ENCODE data around the gene DOCK1. TPM values are rescaled to one million over a fixed set of nuclear protein-coding genes. Genes with fewer than 3 reads are reported as not detected.

Gene DOCK1
- total RNA-seq, 4 donors from 2014 or later: 50.8 to 59.0 (median 53.6) TPM

DNA sequence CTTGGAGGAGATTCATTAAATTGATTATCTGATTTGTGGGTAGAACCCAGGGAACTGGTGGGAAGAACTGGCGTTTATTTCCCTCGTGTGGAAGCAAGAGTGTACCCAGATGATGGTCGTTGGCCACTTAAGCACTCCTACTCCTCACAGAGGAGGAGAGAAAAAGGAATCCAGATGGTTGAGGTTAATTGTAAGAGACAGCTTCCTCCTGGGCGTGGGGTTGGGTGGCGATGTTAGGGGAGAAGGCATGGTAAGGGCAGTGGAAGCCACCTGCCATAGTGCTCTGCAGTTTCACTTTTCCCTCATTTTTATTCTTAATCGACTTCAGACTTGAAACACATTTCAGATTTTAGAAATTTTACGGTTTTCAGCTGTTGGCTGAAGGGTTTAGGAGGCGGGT, 104.1 kb downstream of the DOCK1 start:
- WGBS, 2 donors (ENCODE audit: low coverage in 1 of 2): 85 to 91% methylated on average over 6 to 7 of the region's 8 CpGs
- TF ChIP-seq, protein P1, sequence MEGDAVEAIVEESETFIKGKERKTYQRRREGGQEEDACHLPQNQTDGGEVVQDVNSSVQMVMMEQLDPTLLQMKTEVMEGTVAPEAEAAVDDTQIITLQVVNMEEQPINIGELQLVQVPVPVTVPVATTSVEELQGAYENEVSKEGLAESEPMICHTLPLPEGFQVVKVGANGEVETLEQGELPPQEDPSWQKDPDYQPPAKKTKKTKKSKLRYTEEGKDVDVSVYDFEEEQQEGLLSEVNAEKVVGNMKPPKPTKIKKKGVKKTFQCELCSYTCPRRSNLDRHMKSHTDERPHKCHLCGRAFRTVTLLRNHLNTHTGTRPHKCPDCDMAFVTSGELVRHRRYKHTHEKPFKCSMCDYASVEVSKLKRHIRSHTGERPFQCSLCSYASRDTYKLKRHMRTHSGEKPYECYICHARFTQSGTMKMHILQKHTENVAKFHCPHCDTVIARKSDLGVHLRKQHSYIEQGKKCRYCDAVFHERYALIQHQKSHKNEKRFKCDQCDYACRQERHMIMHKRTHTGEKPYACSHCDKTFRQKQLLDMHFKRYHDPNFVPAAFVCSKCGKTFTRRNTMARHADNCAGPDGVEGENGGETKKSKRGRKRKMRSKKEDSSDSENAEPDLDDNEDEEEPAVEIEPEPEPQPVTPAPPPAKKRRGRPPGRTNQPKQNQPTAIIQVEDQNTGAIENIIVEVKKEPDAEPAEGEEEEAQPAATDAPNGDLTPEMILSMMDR (IDR thresholded peaks at IDR 0.05): no peak
- TF ChIP-seq POLR2A (IDR thresholded peaks at IDR 0.05) (no peak), EP300 (IDR thresholded peaks at IDR 0.05) (no peak), POLR2AphosphoS5 (IDR thresholded peaks at IDR 0.05) (no peak)
- Histone ChIP-seq H3K4me1 (peaks cover 0 to 21% (median 7%) of the 10 kb centered on the region in 3 donors), H3K9me3 (no peaks in the 10 kb centered on the region), H3K27me3 (no peaks in the 10 kb centered on the region), H3K36me3 (peaks cover 0 to 52% of the 10 kb centered on the region in 2 donors), H3K4me3 (no peak overlapping the region), H3K27ac (no peak overlapping the region)
- no peak for ATAC-seq

- Histone ChIP-seq H3K4me1 (peaks cover 0 to 21% (median 7%) of the 10 kb centered on the region in 3 donors), H3K4me3 (no peak overlapping the region), H3K27me3 (no peaks in the 10 kb centered on the region), H3K27ac (no peak overlapping the region), H3K36me3 (peaks cover 0 to 55% of the 10 kb centered on the region in 2 donors), H3K9me3 (no peaks in the 10 kb centered on the region)
- TF ChIP-seq, protein P1 (IDR thresholded peaks at IDR 0.05): no peak
- TF ChIP-seq EP300 (IDR thresholded peaks at IDR 0.05): no peak
- TF ChIP-seq POLR2AphosphoS5 (IDR thresholded peaks at IDR 0.05): no peak
- no peak for TF ChIP-seq POLR2A (IDR thresholded peaks at IDR 0.05)
- ATAC-seq: no peak
- WGBS, 2 donors (ENCODE audit: low coverage in 1 of 2): 57 to 67% methylated on average over 3 to 5 of the region's 5 CpGs
Measured at GRCh38 chr10:127011174-127011573, 105.9 kb downstream of the DOCK1 start.

DNA sequence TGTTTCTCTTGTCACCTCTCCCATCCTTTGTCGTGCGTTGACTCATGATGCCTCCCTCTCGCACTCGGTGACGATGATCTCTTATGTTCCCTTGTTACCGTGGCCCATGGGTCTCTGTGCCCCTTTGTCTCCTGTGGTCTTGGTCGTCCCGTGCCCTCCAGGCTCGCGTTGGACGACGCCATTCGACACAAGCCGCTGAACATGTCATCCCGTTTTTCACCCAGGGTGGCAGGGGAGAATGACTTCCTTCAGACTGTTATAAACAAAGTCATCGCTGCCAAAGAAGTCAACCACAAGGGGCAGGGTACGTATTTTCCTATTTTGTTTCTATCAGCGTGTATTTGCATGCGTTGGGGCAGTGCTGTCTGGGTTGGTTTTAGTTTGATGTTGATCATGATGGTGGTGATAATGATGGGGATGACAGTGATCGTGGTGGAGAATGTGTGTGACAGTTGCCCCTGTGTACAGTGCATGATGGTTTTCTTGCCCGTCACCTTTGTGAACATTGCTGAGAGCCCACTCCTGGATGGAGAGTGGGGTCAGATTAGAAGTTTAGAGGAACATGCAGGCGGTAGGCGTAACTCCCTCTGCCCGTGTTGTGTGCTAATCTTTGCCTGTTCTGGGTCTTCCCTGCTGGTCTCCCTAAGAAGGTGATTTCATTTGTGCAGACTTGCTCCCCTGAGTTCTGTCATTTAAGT, 107.0 kb downstream of the DOCK1 start:
- ATAC-seq: no peak
- TF ChIP-seq POLR2A (IDR thresholded peaks at IDR 0.05): no peak
- TF ChIP-seq, protein P1 (IDR thresholded peaks at IDR 0.05): no peak
- 73 to 81% methylated on average over 9 to 21 of the region's 24 CpGs for WGBS, 2 donors (ENCODE audit: low coverage in 1 of 2)
- Histone ChIP-seq H3K4me1 (peaks cover 0 to 21% (median 7%) of the 10 kb centered on the region in 3 donors), H3K36me3 (peaks cover 0 to 50% of the 10 kb centered on the region in 2 donors), H3K4me3 (no peak overlapping the region), H3K9me3 (no peaks in the 10 kb centered on the region), H3K27me3 (no peaks in the 10 kb centered on the region), H3K27ac (no peak overlapping the region)

DNA sequence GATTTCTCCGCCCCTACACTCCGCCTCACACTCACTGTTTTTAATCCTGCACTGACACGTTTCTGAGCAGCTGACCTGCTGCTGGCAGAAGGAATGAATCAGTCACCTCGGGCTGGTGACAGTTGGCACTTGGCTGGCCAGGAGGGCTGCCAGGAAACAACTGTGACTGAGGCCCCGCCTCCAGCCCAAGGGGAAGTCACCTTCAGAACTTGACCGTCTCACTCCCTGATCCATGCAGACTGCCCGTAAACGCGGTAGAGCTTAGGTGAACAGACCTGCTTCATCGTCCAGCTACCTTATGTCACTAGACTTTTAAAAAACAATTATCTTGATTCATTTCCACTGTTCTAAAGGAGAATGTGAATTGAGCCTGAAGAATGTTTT, 107.5 kb downstream of the DOCK1 start:
- ATAC-seq: peak; percentile 71
- peaks cover 0 to 21% (median 7%) of the 10 kb centered on the region in 3 donors for H3K4me1 ChIP-seq
- no peak overlapping the region for H3K4me3 ChIP-seq
- no peaks in the 10 kb centered on the region for H3K27me3 ChIP-seq
- H3K27ac ChIP-seq: no peak overlapping the region
- peaks cover 0 to 50% of the 10 kb centered on the region in 2 donors for H3K36me3 ChIP-seq
- no peaks in the 10 kb centered on the region for H3K9me3 ChIP-seq
- TF ChIP-seq, protein P1 (IDR thresholded peaks at IDR 0.05): no peak
- no peak for TF ChIP-seq POLR2A (IDR thresholded peaks at IDR 0.05)
- peak; percentile 79 for TF ChIP-seq POLR2AphosphoS5 (IDR thresholded peaks at IDR 0.05)
- WGBS, 2 donors (ENCODE audit: low coverage in 1 of 2): 20 to 29% methylated on average over 5 to 9 of the region's 10 CpGs

GRCh38 chr10:127013211-127013656, 108.0 kb downstream of the DOCK1 start:
- Histone ChIP-seq H3K27ac (peak overlapping the region in 1 of 4 donors; percentile 30), H3K27me3 (no peaks in the 10 kb centered on the region), H3K36me3 (peaks cover 0 to 51% of the 10 kb centered on the region in 2 donors), H3K9me3 (no peaks in the 10 kb centered on the region), H3K4me1 (peaks cover 0 to 21% (median 7%) of the 10 kb centered on the region in 3 donors), H3K4me3 (no peak overlapping the region)
- no peak for ATAC-seq
- no peak for TF ChIP-seq POLR2A (IDR thresholded peaks at IDR 0.05)
- no peak for TF ChIP-seq POLR2AphosphoS5 (IDR thresholded peaks at IDR 0.05)
- no peak for TF ChIP-seq EP300 (IDR thresholded peaks at IDR 0.05)
- TF ChIP-seq, protein P1 (IDR thresholded peaks at IDR 0.05): no peak
- WGBS, 2 donors (ENCODE audit: low coverage in 1 of 2): 33 to 34% methylated on average over 2 to 3 of the region's 9 CpGs
